ENCODE measurements around the gene SHISAL2B. TPM values are rescaled to one million over a fixed set of nuclear protein-coding genes. Genes with fewer than 3 reads are reported as not detected.
"Not testable (repeated sequence)": the region's sequence is repeated elsewhere in the genome, so short reads cannot be mapped to it uniquely, and the experiment has no call there.

Gene SHISAL2B
- total RNA-seq, 2 experiments from 2014 or later: not detected

DNA sequence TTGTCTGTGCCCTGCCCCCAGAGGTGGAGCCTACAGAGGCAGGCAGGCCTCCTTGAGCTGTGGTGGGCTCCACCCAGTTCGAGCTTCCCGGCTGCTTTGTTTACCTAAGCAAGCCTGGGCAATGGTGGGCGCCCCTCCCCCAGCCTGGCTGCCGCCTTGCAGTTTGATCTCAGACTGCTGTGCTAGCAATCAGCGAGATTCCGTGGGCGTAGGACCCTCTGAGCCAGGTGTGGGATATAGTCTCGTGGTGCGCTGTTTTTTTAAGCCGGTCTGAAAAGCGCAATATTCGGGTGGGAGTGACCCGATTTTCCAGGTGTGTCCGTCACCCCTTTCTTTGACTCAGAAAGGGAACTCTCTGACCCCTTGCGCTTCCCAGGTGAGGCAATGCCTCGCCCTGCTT is 24.2 kb downstream of the SHISAL2B start:
- intact Hi-C loops (cut with micrococcal nuclease); H3K27ac Mint-ChIP-seq; H3K27me3 Mint-ChIP-seq; H3K36me3 Mint-ChIP-seq; H3K4me3 Mint-ChIP-seq; H3K4me1 Mint-ChIP-seq (ENCODE audit: low read depth); CTCF ChIA-PET; H3K9me3 Mint-ChIP-seq; POLR2A ChIA-PET; DNase-seq: not testable (repeated sequence)

DNA sequence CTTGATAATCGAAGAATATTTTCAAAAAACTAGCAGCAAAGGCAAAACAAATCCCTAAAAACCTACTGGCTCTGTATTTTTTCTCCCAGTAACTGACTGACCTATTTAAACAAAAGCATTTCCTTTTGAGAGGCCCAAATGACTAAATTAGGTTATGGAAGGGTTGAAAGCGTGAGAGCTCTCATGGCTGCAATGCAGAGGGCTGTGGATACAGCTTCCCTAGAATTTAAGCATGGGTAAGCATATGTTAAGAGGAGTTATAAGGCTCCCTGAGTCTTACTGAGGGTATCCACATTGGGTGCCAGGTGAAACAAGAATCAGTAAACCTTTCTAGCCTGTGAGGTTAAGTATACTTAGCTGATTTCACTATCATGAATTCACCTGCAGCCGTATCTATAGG is 32.3 kb downstream of the SHISAL2B start:
- no peaks in the 10 kb centered on the region for H3K27me3 Mint-ChIP-seq
- intact Hi-C loops (cut with micrococcal nuclease): no loop called here
- no peaks in the 10 kb centered on the region for H3K4me1 Mint-ChIP-seq (ENCODE audit: low read depth)
- POLR2A ChIA-PET: no interaction called here
- no peak overlapping the region for H3K27ac Mint-ChIP-seq
- no peaks in the 10 kb centered on the region for H3K9me3 Mint-ChIP-seq
- CTCF ChIA-PET: no interaction called here
- DNase-seq: no peak
- H3K36me3 Mint-ChIP-seq: peaks cover 23% of the 10 kb centered on the region
- no peak overlapping the region for H3K4me3 Mint-ChIP-seq

DNA sequence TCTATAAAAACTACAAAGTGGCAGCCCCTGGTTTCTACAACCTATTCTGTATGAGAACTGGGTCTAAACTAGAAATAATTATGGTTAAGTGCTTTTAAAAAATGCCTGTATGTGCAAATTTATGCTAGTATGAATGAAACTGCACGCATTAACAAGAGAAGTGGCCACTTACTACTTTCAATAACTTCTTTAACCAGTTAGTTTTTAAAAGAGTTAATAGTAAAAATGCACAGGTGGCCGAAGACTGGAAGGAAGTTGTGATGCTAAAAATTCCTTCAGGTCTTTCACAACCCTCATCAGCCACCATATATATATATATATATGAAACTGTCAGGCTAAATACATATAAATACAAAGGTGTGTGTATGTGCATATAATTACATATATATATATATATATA is 36.8 kb downstream of the SHISAL2B start:
- DNase-seq: no peak
- intact Hi-C loops (cut with micrococcal nuclease): no loop called here
- Mint-ChIP-seq H3K27me3 (no peaks in the 10 kb centered on the region), H3K9me3 (no peaks in the 10 kb centered on the region), H3K4me1 (ENCODE audit: low read depth) (peaks cover 2% of the 10 kb centered on the region), H3K36me3 (peaks cover 32% of the 10 kb centered on the region), H3K4me3 (no peak overlapping the region), H3K27ac (no peak overlapping the region)
- ChIA-PET CTCF (interaction anchor here (0.7 kb wide), 1 partner anchor 93 kb away, joined by 3 read pairs; no protein-coding TSS in a partner anchor), POLR2A (interaction anchor here (0.5 kb wide), 1 partner anchor 997 kb away, joined by 5 read pairs; no protein-coding TSS in a partner anchor)

DNA sequence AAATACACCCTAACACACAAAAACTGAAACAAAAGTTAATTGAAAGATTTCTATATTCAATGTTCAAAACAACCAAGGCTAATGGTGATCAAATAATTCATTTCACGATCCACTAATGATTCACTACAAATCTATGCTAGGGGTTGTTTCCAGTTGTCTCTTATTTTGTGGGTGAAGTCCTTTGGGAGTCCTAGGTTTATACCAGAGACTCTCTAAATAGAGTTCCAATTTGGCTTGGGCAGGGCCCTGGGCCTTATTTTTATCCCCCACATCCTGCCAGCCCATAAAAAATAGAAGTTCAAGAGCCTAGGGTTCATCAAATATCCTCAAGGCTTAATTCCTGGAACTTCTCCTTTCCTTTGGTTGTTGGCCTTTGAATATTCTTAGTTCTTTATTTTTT is 52.1 kb downstream of the SHISAL2B start:
- H3K4me1 Mint-ChIP-seq (ENCODE audit: low read depth): peaks cover 11% of the 10 kb centered on the region
- H3K36me3 Mint-ChIP-seq: peaks cover 16% of the 10 kb centered on the region
- no peaks in the 10 kb centered on the region for H3K27me3 Mint-ChIP-seq
- intact Hi-C loops (cut with micrococcal nuclease): no loop called here
- H3K27ac Mint-ChIP-seq: no peak overlapping the region
- H3K9me3 Mint-ChIP-seq: no peaks in the 10 kb centered on the region
- DNase-seq: no peak
- no peak overlapping the region for H3K4me3 Mint-ChIP-seq
- CTCF ChIA-PET: no interaction called here
- POLR2A ChIA-PET: no interaction called here

GRCh38 chr5:64742821-64743220 is 52.5 kb downstream of the SHISAL2B start:
- intact Hi-C loops (cut with micrococcal nuclease): no loop called here
- ChIA-PET POLR2A (no interaction called here), CTCF (no interaction called here)
- Mint-ChIP-seq H3K27me3 (no peaks in the 10 kb centered on the region), H3K36me3 (peaks cover 15% of the 10 kb centered on the region), H3K27ac (no peak overlapping the region), H3K4me3 (no peak overlapping the region), H3K9me3 (no peaks in the 10 kb centered on the region), H3K4me1 (ENCODE audit: low read depth) (peaks cover 11% of the 10 kb centered on the region)
- no peak for DNase-seq

GRCh38 chr5:64744914-64745313 is 54.6 kb downstream of the SHISAL2B start:
- no peak for DNase-seq
- ChIA-PET POLR2A (no interaction called here), CTCF (interaction anchor here (0.6 kb wide), 1 partner anchor 506 kb away, joined by 3 read pairs; no protein-coding TSS in a partner anchor)
- Mint-ChIP-seq H3K4me1 (ENCODE audit: low read depth) (peaks cover 11% of the 10 kb centered on the region), H3K9me3 (no peaks in the 10 kb centered on the region), H3K4me3 (no peak overlapping the region), H3K36me3 (peaks cover 8% of the 10 kb centered on the region), H3K27ac (no peak overlapping the region), H3K27me3 (no peaks in the 10 kb centered on the region)
- intact Hi-C loops (cut with micrococcal nuclease): no loop called here

- intact Hi-C loops (cut with micrococcal nuclease): no loop called here
- Mint-ChIP-seq H3K27ac (peak overlapping the region; percentile 18), H3K36me3 (peaks cover 4% of the 10 kb centered on the region), H3K9me3 (no peaks in the 10 kb centered on the region), H3K27me3 (no peaks in the 10 kb centered on the region), H3K4me1 (ENCODE audit: low read depth) (peaks cover 11% of the 10 kb centered on the region), H3K4me3 (no peak overlapping the region)
- ChIA-PET POLR2A (no interaction called here), CTCF (no interaction called here)
- no peak for DNase-seq
These were observed 56.1 kb downstream of the SHISAL2B start for GRCh38 chr5:64746446-64746845.

DNA sequence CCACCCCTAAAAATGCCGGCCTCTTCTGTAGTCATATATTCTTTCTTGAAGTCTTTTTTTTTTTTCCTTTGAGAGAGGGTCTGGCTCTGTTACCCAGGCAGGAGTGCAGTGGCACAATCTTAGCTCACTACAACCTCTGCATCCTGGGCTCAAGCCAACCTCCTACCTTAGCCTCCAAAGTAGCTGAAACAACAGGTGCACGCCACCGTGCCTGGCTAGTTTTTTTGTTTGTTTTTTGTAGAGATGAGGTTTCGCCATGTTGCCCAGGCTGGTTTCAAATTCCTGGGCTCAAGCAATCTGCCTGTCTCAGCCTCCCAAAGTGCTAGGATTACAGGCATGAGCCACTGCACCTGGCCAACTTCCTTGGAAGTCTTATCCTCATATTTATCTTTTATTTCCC is 59.1 kb downstream of the SHISAL2B start:
- Mint-ChIP-seq H3K27me3 (no peaks in the 10 kb centered on the region), H3K4me3 (no peak overlapping the region), H3K27ac (no peak overlapping the region), H3K4me1 (ENCODE audit: low read depth) (peaks cover 11% of the 10 kb centered on the region), H3K36me3 (peaks cover 7% of the 10 kb centered on the region), H3K9me3 (no peaks in the 10 kb centered on the region)
- ChIA-PET POLR2A (interaction anchor here (0.9 kb wide), 1 partner anchor 18 kb away, joined by 3 read pairs; no protein-coding TSS in a partner anchor), CTCF (no interaction called here)
- DNase-seq: no peak
- intact Hi-C loops (cut with micrococcal nuclease): no loop called here

- Mint-ChIP-seq H3K36me3 (peaks cover 19% of the 10 kb centered on the region), H3K27ac (no peak overlapping the region), H3K4me3 (no peak overlapping the region), H3K9me3 (no peaks in the 10 kb centered on the region), H3K27me3 (no peaks in the 10 kb centered on the region), H3K4me1 (ENCODE audit: low read depth) (peaks cover 9% of the 10 kb centered on the region)
- intact Hi-C loops (cut with micrococcal nuclease): no loop called here
- ChIA-PET CTCF (no interaction called here), POLR2A (no interaction called here)
- DNase-seq: no peak
These were observed 63.8 kb downstream of the SHISAL2B start for GRCh38 chr5:64754066-64754465.

DNA sequence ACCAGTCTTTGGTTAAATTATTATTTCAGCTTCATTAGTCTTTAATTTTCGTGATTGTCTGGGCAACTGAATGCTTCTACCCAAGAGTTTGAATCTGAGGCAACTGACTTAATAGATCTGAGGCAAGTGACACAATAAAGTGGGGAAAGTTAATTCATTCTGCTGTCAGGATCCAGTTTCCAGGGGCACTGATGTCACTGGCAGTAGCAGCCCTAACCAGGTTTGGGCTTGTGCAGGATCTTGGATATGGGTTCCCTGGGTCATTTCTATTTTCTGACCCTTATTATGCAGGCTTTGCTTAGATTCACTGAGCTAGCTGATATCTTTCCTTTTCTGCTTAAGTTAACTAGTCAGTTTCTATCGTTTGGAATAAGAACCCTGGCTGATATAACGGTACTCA is 68.6 kb downstream of the SHISAL2B start:
- DNase-seq: no peak

GRCh38 chr5:64759960-64760660 is 69.8 kb downstream of the SHISAL2B start:
- Mint-ChIP-seq H3K9me3 (no peaks in the 10 kb centered on the region), H3K36me3 (peaks cover 16% of the 10 kb centered on the region), H3K4me1 (ENCODE audit: low read depth) (peaks cover 23% of the 10 kb centered on the region), H3K4me3 (no peak overlapping the region), H3K27ac (no peak overlapping the region), H3K27me3 (no peaks in the 10 kb centered on the region)
- DNase-seq: no peak
- intact Hi-C loops (cut with micrococcal nuclease): no loop called here
- ChIA-PET POLR2A (no interaction called here), CTCF (no interaction called here)

More for the DNA sequence above, 68.6 kb downstream of the SHISAL2B start:
- intact Hi-C loops (cut with micrococcal nuclease): no loop called here
- Mint-ChIP-seq H3K4me1 (ENCODE audit: low read depth) (peaks cover 18% of the 10 kb centered on the region), H3K9me3 (no peaks in the 10 kb centered on the region), H3K4me3 (no peak overlapping the region), H3K27ac (no peak overlapping the region), H3K36me3 (peaks cover 16% of the 10 kb centered on the region), H3K27me3 (no peaks in the 10 kb centered on the region)
- ChIA-PET CTCF (interaction anchor here (0.6 to 0.8 kb wide), 2 partner anchors 8 to 127 kb away, joined by 3 to 4 read pairs; no protein-coding TSS in a partner anchor), POLR2A (no interaction called here)

- no peak overlapping the region for H3K4me3 Mint-ChIP-seq
- no peaks in the 10 kb centered on the region for H3K9me3 Mint-ChIP-seq
- peaks cover 37% of the 10 kb centered on the region for H3K4me1 Mint-ChIP-seq (ENCODE audit: low read depth)
- no peak overlapping the region for H3K27ac Mint-ChIP-seq
- POLR2A ChIA-PET: no interaction called here
- H3K36me3 Mint-ChIP-seq: peaks cover 11% of the 10 kb centered on the region
- CTCF ChIA-PET: interaction anchor here (1.0 kb wide), 1 partner anchor 20 kb away, joined by 3 read pairs; no protein-coding TSS in a partner anchor
- H3K27me3 Mint-ChIP-seq: no peaks in the 10 kb centered on the region
- intact Hi-C loops (cut with micrococcal nuclease): no loop called here
- DNase-seq: no peak
These were observed 73.7 kb downstream of the SHISAL2B start for GRCh38 chr5:64763948-64764503.
